LNCaP clone FGC (cell line): ENCODE results near the gene EIF4E1B.

Source experiments
- DNase-seq: peaks from one replicate; pipeline ENCODE4 v3.0.0-alpha.2; 2011; ENCODE audit warnings: low read depth
- H3K4me3 ChIP-seq: 2 replicates; pipeline ENCODE4 v1.5.1; 2011; ENCODE audit warnings: mild to moderate bottlenecking, low read depth, low read length, control low read depth
- TF ChIP-seq, protein P1 (sequence below): IDR thresholded peaks from 2 replicates; pipeline ENCODE4 v1.5.1; 2012; ENCODE audit warnings: mild to moderate bottlenecking; ENCODE audit not compliant: control insufficient read depth, insufficient read depth; ENCODE audit errors: extremely low read depth

Gene EIF4E1B

DNA sequence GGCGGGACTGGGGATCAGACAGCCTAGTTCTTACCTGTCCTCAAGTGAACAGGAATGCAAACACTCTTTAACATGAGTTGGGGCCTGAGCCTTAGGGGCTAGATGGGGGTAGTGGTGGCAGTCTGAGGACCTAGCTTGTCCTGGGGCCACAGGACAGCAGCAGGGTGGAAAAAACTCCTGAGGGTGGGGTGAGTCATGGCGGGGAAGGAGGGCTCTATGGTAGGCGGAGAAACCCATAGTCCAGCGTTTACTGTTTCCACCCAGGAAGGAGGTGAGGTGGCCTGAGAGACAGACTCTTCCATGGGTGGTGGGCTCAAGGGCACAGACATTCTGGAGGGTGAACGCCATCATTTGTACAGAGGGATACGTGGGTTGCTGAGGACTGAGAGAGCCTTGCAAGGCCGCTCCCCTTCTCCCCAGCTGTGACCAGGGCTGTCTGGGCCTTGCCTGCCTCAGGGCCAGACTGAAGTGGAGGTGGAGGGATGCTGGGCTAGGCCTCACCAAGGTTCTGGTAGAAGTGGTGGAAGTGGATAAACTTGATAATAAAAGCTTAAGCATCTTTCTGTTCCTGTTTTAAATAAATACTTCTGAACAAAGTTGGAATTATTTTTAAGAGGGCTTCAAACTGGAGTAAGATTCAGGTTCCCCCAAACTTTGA lies 15.7 kb downstream of the EIF4E1B start:
- DNase-seq: no peak
- TF ChIP-seq, protein P1, sequence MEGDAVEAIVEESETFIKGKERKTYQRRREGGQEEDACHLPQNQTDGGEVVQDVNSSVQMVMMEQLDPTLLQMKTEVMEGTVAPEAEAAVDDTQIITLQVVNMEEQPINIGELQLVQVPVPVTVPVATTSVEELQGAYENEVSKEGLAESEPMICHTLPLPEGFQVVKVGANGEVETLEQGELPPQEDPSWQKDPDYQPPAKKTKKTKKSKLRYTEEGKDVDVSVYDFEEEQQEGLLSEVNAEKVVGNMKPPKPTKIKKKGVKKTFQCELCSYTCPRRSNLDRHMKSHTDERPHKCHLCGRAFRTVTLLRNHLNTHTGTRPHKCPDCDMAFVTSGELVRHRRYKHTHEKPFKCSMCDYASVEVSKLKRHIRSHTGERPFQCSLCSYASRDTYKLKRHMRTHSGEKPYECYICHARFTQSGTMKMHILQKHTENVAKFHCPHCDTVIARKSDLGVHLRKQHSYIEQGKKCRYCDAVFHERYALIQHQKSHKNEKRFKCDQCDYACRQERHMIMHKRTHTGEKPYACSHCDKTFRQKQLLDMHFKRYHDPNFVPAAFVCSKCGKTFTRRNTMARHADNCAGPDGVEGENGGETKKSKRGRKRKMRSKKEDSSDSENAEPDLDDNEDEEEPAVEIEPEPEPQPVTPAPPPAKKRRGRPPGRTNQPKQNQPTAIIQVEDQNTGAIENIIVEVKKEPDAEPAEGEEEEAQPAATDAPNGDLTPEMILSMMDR: no peak
- peak overlapping the region; percentile 81 for H3K4me3 ChIP-seq

GRCh38 chr5:176646707-176647029 lies 16.2 kb downstream of the EIF4E1B start:
- peak overlapping the region; percentile 81 for H3K4me3 ChIP-seq

GRCh38 chr5:176647030-176647842 lies 16.8 kb downstream of the EIF4E1B start, which contains the start of gene TSPAN17:
Gene TSPAN17, plus strand, starts transcription at chr5:176647484. Its CDS starts 132 bp downstream, at chr5:176647616.
- TF ChIP-seq, protein P1: peak; percentile 47
- DNase-seq: peak; percentile 92
- H3K4me3 ChIP-seq: peak within 1 kb of the TSS; percentile 81

More at GRCh38 chr5:176646707-176647029, 16.2 kb downstream of the EIF4E1B start:
- TF ChIP-seq, protein P1: no peak
- DNase-seq: no peak

- peak overlapping the region; percentile 81 for H3K4me3 ChIP-seq
- DNase-seq: no peak
- TF ChIP-seq, protein P1: no peak
These were observed 17.5 kb downstream of the EIF4E1B start for GRCh38 chr5:176647843-176648473.

- TF ChIP-seq, protein P1: no peak
- peak overlapping the region; percentile 81 for H3K4me3 ChIP-seq
- no peak for DNase-seq
These were observed 18.2 kb downstream of the EIF4E1B start for GRCh38 chr5:176648474-176649194.

DNA sequence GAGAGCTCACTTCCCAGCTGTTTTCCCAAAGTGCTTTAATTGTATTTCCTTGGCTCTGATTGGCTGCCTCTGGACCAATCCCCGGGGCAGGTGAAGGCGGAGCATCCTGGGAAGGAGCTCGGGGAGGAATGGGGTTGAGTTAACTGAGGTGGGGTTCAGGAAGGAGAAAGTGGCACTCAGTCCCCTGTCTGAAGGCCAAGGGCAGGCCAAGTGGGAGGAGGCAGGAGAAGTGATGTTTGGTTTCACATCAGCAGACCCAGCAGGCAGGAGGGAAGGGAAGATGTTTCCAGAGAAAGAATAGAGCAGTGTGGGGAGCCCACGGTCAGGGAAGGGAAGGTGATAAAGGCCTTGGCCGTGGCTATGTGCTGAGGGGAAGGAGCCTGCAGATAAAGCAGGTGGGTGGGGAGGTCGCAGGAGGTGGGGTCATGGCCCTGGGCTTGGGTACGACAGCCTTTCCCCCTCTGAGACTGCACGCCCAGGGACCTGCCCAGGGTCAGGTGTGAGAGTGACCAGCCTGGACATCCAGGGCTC lies 19.9 kb downstream of the EIF4E1B start:
- TF ChIP-seq, protein P1: no peak
- H3K4me3 ChIP-seq: no peak overlapping the region
- no peak for DNase-seq
